ENCODE data around the gene SRPK2.

DNA sequence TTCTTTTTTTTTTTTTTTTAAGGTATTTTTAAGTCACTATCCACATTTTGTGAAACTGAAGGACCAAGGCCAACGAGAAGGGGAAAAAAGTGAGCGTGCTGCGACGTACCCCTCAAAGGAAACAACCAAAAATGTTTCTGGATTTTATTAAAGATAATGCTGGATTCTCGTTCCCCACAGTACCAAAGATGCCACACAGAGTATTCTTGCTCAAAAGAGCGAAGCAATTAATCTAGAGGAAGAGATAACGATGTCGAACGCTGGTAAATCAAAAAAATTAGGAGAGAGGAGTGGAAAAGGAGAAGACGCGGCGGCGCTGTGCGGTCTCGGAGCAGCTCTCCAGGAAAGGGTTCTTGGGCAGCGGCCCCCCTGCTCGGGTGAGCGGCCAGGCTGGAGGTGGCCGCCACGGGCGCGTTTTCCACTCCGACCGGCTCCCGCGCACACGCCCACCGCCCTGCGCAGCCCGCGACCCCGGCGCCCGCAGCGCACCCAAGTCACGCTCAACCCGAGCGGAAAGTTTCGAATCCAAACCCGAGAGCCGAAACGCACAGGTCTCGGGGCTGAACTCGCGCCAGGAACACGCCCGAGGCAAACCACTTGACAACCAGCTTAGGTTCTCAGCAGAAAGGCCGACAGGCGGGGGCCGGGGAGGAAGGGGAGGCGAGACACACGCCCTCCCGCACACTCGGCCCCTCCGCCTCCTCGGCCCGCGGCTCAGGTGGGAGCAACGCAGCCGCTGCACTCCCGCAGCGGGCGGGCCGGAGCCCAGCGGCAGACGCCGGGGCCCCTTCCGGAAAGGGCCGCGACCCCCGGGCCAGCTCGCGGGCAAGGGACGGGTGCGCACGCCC lies 989 bp downstream of the SRPK2 start:
- TF ChIP-seq, protein P1, sequence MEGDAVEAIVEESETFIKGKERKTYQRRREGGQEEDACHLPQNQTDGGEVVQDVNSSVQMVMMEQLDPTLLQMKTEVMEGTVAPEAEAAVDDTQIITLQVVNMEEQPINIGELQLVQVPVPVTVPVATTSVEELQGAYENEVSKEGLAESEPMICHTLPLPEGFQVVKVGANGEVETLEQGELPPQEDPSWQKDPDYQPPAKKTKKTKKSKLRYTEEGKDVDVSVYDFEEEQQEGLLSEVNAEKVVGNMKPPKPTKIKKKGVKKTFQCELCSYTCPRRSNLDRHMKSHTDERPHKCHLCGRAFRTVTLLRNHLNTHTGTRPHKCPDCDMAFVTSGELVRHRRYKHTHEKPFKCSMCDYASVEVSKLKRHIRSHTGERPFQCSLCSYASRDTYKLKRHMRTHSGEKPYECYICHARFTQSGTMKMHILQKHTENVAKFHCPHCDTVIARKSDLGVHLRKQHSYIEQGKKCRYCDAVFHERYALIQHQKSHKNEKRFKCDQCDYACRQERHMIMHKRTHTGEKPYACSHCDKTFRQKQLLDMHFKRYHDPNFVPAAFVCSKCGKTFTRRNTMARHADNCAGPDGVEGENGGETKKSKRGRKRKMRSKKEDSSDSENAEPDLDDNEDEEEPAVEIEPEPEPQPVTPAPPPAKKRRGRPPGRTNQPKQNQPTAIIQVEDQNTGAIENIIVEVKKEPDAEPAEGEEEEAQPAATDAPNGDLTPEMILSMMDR (IDR thresholded peaks at IDR 0.05; ENCODE audit: low read depth, low read length) = no peak
- peak; percentile 27; the same call in 1 of the 2 replicates for TF ChIP-seq MYC (IDR thresholded peaks at IDR 0.05; ENCODE audit: low read depth, low read length)

Data from NB4 (cell line).